Brain microvascular endothelial cell (primary cell): Measurements from ENCODE around the gene GALNT10.
A peak's percentile ranks its signal among the peaks of the same experiment; 100 is the strongest.

Experiments
- DNase-seq: peaks from one replicate; pipeline ENCODE4 v3.0.0-alpha.2; 2020
- H3K27ac ChIP-seq: fragments of 250-450 bp; sonication (Bioruptor Pico); 2 replicates; pipeline ENCODE4 v1.5.1; 2020; ENCODE audit warnings: mild to moderate bottlenecking, moderate library complexity
- H3K27me3 ChIP-seq: fragments of 250-450 bp; sonication (Bioruptor Pico); replicated peaks from 2 replicates; pipeline ENCODE4 v1.5.1; 2020; ENCODE audit warnings: mild to moderate bottlenecking
- H3K36me3 ChIP-seq: fragments of 250-450 bp; sonication (Bioruptor Pico); replicated peaks from 2 replicates; pipeline ENCODE4 v1.5.1; 2020; ENCODE audit warnings: mild to moderate bottlenecking
- H3K4me3 ChIP-seq: 2 replicates; pipeline ENCODE4 v1.5.1; 2011; ENCODE audit warnings: low read depth, mild to moderate bottlenecking, control low read depth, low read length, moderate library complexity
- in situ Hi-C: cut with HindIII; loops from 2 replicates; pipeline ENCODE4 v1.10.0; 2017; ENCODE audit warnings: low sequenced_read_pairs, low pct_ligation_motif_present
- TF ChIP-seq, protein P1 (sequence below): IDR thresholded peaks from 2 replicates; pipeline ENCODE4 v1.5.1; 2011; ENCODE audit warnings: low read depth, mild to moderate bottlenecking, moderate library complexity, low read length, control low read depth, inconsistent platforms; ENCODE audit errors: missing control alignments

Gene GALNT10

DNA sequence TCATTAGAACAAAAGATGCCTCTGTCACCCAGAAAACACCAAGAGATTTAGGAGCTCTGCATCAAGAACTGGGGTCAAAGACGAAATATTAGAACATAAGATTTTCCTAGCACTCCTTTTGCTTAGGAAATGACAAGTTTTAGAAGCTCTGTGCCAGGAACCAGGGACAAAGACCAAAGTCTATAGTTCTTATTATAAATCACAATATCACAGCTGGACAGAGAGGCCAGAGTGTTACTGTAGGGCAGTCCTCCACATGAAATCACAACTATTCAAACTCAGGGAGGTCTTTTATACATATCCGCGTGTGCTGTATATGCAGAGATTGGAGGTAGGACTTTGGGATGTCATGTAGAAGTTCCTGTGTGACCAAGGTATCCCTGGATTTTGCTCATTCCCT lies 138.5 kb downstream of the GALNT10 start:
- in situ Hi-C loops = no loop called here
- H3K4me3 ChIP-seq = no peak overlapping the region
- no peaks in the 10 kb centered on the region for H3K27me3 ChIP-seq
- TF ChIP-seq, protein P1, sequence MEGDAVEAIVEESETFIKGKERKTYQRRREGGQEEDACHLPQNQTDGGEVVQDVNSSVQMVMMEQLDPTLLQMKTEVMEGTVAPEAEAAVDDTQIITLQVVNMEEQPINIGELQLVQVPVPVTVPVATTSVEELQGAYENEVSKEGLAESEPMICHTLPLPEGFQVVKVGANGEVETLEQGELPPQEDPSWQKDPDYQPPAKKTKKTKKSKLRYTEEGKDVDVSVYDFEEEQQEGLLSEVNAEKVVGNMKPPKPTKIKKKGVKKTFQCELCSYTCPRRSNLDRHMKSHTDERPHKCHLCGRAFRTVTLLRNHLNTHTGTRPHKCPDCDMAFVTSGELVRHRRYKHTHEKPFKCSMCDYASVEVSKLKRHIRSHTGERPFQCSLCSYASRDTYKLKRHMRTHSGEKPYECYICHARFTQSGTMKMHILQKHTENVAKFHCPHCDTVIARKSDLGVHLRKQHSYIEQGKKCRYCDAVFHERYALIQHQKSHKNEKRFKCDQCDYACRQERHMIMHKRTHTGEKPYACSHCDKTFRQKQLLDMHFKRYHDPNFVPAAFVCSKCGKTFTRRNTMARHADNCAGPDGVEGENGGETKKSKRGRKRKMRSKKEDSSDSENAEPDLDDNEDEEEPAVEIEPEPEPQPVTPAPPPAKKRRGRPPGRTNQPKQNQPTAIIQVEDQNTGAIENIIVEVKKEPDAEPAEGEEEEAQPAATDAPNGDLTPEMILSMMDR = no peak
- H3K36me3 ChIP-seq = peaks cover 14% of the 10 kb centered on the region
- no peak for DNase-seq
- no peak overlapping the region for H3K27ac ChIP-seq

DNA sequence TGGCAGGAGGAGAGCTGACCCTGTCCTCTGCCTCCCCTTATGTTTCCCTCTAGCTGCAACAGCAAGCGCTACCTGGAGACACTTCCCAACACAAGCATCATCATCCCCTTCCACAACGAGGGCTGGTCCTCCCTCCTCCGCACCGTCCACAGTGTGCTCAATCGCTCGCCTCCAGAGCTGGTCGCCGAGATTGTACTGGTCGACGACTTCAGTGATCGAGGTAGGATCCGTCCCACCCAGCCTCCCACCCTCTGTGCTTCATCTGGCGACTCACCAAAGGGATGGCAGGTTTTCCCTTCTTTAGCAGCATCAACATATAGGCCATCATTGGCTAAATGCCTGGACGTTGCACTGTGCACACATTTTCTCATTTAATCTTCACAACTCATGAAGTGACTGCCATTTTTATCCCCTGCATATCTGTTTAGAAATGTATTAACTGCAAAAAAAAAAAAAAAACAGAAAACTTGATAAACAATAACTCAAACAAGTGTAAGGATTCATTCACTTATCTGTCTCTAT lies 139.0 kb downstream of the GALNT10 start:
- H3K27me3 ChIP-seq = no peaks in the 10 kb centered on the region
- in situ Hi-C loops = no loop called here
- H3K27ac ChIP-seq = no peak overlapping the region
- peaks cover 15% of the 10 kb centered on the region for H3K36me3 ChIP-seq
- TF ChIP-seq, protein P1 = no peak
- DNase-seq = no peak
- H3K4me3 ChIP-seq = no peak overlapping the region

DNA sequence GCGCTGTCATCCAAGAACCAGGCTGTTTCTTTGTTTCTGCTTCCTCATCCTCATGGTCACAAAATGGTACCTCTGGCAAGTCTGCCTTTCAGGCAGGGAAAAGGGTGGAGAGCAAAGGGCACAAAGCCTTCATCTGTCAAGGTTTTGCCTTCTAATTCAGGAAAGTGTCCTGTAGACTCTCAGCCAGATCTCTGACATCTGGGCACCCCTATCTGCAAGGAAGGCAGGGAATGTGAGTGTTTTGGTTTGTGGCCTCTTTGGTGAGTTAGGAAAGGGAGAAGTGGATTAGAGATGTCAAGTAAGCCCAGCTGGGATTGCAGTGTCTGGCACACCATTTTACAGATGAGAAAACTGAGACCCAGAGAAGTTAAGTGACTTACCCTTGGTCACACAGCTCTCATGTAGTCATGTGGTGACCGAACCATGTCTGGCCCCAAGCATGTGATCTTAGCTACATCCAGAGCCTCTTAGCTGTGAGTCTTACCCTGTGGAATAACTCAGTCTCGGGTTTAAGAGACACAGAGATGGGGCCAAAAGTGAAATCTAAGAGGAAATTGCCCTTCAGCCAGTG lies 139.6 kb downstream of the GALNT10 start:
- H3K4me3 ChIP-seq = no peak overlapping the region
- in situ Hi-C loops = no loop called here
- no peak overlapping the region for H3K27ac ChIP-seq
- TF ChIP-seq, protein P1 = no peak
- DNase-seq = no peak
- no peaks in the 10 kb centered on the region for H3K27me3 ChIP-seq
- peaks cover 21% of the 10 kb centered on the region for H3K36me3 ChIP-seq

DNA sequence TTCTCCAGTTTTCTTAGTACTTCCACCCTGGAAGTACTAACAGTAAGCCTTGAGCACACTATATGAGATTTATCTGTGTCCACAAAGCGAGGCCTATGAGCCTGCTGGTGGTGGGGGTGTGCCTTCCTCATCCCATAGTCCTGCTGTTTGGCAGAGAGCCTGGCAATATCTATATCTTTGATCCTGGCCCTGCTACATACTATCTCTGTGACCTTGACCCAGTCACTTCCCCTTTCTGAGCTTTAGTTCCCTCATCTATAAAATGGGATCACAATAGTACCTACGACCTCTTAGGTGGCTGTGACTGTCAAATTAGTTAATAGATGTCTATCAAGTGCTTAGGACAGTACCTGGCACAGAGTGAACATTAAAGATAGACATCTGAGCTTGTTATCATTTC lies 140.7 kb downstream of the GALNT10 start:
- in situ Hi-C loops = no loop called here

DNA sequence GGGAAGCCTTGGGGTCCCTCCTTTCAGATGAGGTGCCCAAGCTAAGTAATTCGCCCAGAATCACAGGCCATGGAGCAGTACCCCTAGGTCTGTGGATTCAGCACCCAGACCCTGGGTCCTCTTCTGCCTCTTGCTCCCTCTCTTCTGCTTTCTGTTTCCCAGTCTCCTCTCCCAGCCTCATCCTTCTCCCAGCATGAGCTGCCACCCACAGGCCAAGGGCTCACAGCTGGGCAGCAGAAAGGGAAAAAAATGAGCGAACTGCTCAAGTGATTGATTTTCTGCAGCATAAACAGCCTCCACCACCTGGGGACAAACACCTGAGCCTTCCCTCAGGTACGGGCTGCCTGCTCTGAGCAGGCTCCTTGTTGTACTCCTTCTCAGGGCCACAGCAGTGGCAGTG lies 141.4 kb downstream of the GALNT10 start:
- no peak overlapping the region for H3K4me3 ChIP-seq
- DNase-seq = no peak
- H3K27ac ChIP-seq = no peak overlapping the region
- in situ Hi-C loops = no loop called here
- peaks cover 30% of the 10 kb centered on the region for H3K36me3 ChIP-seq
- no peaks in the 10 kb centered on the region for H3K27me3 ChIP-seq
- TF ChIP-seq, protein P1 = peak; percentile 8

More for the DNA sequence above, 140.7 kb downstream of the GALNT10 start:
- TF ChIP-seq, protein P1 = no peak
- no peak overlapping the region for H3K4me3 ChIP-seq
- H3K27me3 ChIP-seq = no peaks in the 10 kb centered on the region
- DNase-seq = no peak
- peaks cover 24% of the 10 kb centered on the region for H3K36me3 ChIP-seq
- no peak overlapping the region for H3K27ac ChIP-seq

DNA sequence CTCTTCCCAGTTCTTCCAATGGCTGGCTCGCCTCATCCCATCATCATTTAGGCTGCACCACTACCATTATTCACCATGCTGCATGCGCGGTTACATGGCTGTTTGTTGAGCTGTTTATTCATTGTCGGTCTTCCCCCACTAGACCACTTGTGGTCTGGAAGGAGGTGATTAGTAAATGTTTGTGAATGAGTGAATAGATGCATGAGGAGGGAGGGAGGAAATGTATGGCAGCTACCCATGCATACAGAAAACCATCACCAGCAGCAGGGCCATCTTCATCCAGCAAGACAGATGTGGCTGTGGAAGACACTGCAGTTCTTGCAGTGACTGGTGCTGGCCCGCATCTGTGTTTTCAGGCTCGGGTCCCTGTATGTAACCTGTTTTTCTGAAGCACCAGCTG lies 141.9 kb downstream of the GALNT10 start:
- no peak for DNase-seq
- Histone ChIP-seq H3K36me3 (peaks cover 30% of the 10 kb centered on the region), H3K27me3 (no peaks in the 10 kb centered on the region), H3K27ac (no peak overlapping the region), H3K4me3 (no peak overlapping the region)
- TF ChIP-seq, protein P1 = no peak
- in situ Hi-C loops = no loop called here
